GM19463 (cell line): ENCODE results near the gene RAB11FIP5.

Experiments used
- ATAC-seq: cut with Tn5 transposase; IDR thresholded peaks from one replicate; pipeline ENCODE4 v1.9.1; 2021; ENCODE audit warnings: mild to moderate bottlenecking, moderate library complexity; ENCODE audit not compliant: unreplicated experiment

The RAB11FIP5 gene

GRCh38 chr2:73088211-73088610 is 24.5 kb downstream of the RAB11FIP5 start:
- ATAC-seq: no peak

- ATAC-seq: no peak
Measured at GRCh38 chr2:73087311-73087710, 25.4 kb downstream of the RAB11FIP5 start.

GRCh38 chr2:73085691-73086090 is 27.1 kb downstream of the RAB11FIP5 start:
- peak; percentile 95 for ATAC-seq

GRCh38 chr2:73084971-73085370 is 27.8 kb downstream of the RAB11FIP5 start:
- no peak for ATAC-seq

- no peak for ATAC-seq
Measured at GRCh38 chr2:73083886-73084800, 28.6 kb downstream of the RAB11FIP5 start.

GRCh38 chr2:73082523-73083410 is 30.0 kb downstream of the RAB11FIP5 start:
- ATAC-seq: no peak

GRCh38 chr2:73081181-73081671 is 31.5 kb downstream of the RAB11FIP5 start:
- ATAC-seq: no peak

- no peak for ATAC-seq
Measured at GRCh38 chr2:73080321-73081131, 32.2 kb downstream of the RAB11FIP5 start.

GRCh38 chr2:73079636-73080035 is 33.1 kb downstream of the RAB11FIP5 start:
- ATAC-seq: no peak

- no peak for ATAC-seq
Measured at GRCh38 chr2:73078457-73079411, 34.0 kb downstream of the RAB11FIP5 start.

- ATAC-seq: no peak
Measured at GRCh38 chr2:73077424-73077795, 35.3 kb downstream of the RAB11FIP5 start.

- no peak for ATAC-seq
Measured at GRCh38 chr2:73076701-73077423, 35.9 kb downstream of the RAB11FIP5 start.

GRCh38 chr2:73075477-73076373 is 37.0 kb downstream of the RAB11FIP5 start:
- no peak for ATAC-seq

GRCh38 chr2:73074110-73075069 is 38.4 kb downstream of the RAB11FIP5 start:
- ATAC-seq: no peak

GRCh38 chr2:73072416-73072815 is 40.3 kb downstream of the RAB11FIP5 start:
- no peak for ATAC-seq

GRCh38 chr2:73072129-73072395 is 40.7 kb downstream of the RAB11FIP5 start:
- no peak for ATAC-seq
